ENCODE measurements around the gene RCSD1. TPM values are rescaled to one million over a fixed set of nuclear protein-coding genes. Genes with fewer than 3 reads are reported as not detected.
A peak's percentile ranks its signal among the peaks of the same experiment; 100 is the strongest.

The RCSD1 gene
- total and polyA plus RNA-seq, 2 donors from 2014 or later: 3.9 to 18.3 TPM

DNA sequence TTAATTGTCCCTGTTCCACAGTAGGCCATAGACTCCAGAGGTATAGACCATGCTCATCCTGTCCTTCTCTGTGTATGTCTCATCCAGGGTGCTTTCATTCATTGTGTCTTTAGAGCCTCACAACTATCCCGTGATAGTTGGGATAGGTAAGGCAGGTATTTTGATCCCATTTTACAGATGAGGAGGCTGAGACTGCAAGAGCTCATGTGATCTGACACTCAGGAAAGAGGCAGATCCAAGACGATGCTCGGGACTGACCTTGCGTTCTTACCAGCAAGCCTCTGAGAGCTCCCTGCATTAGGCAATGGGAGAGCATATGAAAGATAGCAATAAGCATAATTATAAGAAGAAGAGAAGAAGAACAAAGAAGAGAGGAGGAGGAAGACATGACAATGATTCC, 42.8 kb downstream of the RCSD1 start:
- Histone ChIP-seq H3K9me3 (ENCODE audit: control insufficient read depth in 2 of 3, insufficient read depth in 1 of 3, low read length in 3 of 3) (no peaks in the 10 kb centered on the region), H3K4me3 (ENCODE audit: low read length in 3 of 3) (no peak overlapping the region), H3K9ac (ENCODE audit: low read length in 3 of 3) (no peak overlapping the region), H3K4me1 (ENCODE audit: control insufficient read depth in 2 of 3, insufficient read depth in 2 of 3, low read depth in 1 of 3, low read length in 3 of 3) (peaks cover 0 to 2% (median 0%) of the 10 kb centered on the region in 3 donors), H3K27ac (ENCODE audit: low read depth in 2 of 2, low read length in 2 of 2) (no peak overlapping the region), H3K27me3 (ENCODE audit: control insufficient read depth, insufficient read depth, low read length) (no peaks in the 10 kb centered on the region), H3K36me3 (ENCODE audit: control insufficient read depth in 2 of 3, insufficient read depth in 3 of 3, low read length in 3 of 3) (no peaks in the 10 kb centered on the region)
- TF ChIP-seq, protein P1, sequence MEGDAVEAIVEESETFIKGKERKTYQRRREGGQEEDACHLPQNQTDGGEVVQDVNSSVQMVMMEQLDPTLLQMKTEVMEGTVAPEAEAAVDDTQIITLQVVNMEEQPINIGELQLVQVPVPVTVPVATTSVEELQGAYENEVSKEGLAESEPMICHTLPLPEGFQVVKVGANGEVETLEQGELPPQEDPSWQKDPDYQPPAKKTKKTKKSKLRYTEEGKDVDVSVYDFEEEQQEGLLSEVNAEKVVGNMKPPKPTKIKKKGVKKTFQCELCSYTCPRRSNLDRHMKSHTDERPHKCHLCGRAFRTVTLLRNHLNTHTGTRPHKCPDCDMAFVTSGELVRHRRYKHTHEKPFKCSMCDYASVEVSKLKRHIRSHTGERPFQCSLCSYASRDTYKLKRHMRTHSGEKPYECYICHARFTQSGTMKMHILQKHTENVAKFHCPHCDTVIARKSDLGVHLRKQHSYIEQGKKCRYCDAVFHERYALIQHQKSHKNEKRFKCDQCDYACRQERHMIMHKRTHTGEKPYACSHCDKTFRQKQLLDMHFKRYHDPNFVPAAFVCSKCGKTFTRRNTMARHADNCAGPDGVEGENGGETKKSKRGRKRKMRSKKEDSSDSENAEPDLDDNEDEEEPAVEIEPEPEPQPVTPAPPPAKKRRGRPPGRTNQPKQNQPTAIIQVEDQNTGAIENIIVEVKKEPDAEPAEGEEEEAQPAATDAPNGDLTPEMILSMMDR (IDR thresholded peaks at IDR 0.05; ENCODE audit: borderline replicate concordance, extremely low read depth, insufficient read depth): no peak
- FAIRE-seq (no peak), DNase-seq (no peak)
- intact Hi-C loops (cut with DNase I): no loop called here

DNA sequence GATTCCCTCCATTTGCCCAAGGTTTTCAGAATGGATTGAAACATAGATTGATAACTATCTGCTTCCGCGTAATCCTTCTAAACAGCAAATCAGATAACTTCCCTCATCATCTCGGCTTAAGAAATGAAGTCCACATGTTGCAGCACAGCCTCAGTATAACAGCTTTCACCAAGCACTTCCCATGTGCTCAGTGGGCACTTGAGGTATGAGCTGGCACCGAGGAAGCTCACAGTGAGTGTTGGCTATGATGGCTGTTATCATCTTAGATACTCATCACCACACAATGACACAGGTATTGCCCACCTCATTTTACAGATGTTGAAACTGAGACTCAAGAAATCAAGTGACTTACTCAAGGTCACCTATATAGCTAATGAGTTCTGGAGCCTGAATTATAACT, 43.2 kb downstream of the RCSD1 start:
- FAIRE-seq: no peak

DNA sequence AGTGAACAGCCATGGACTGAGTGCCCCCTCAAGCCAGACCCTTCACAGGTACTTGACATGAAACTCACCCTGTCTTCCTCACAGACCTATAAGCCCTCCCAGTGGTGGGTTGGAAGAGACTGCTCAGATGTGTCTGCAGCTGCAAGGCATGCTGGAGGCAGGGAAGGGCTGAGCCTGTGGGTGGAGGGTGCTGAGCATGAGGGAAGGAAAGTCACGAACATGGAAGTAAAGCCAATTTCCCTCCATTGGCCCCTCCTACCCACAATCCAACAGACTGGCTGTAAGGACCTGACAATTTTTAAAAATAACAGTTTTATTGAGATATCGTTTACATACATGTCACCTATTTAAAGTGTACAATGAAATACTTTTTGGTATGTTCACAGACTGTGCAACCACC, 44.1 kb downstream of the RCSD1 start:
- no peak overlapping the region for H3K27ac ChIP-seq (ENCODE audit: low read depth in 2 of 2, low read length in 2 of 2)
- no peak for DNase-seq
- intact Hi-C loops (cut with DNase I): no loop called here
- no peak overlapping the region for H3K9ac ChIP-seq (ENCODE audit: low read length in 3 of 3)
- no peaks in the 10 kb centered on the region for H3K36me3 ChIP-seq (ENCODE audit: control insufficient read depth in 2 of 3, insufficient read depth in 3 of 3, low read length in 3 of 3)
- H3K9me3 ChIP-seq (ENCODE audit: control insufficient read depth in 2 of 3, insufficient read depth in 1 of 3, low read length in 3 of 3): no peaks in the 10 kb centered on the region
- TF ChIP-seq, protein P1 (IDR thresholded peaks at IDR 0.05; ENCODE audit: borderline replicate concordance, extremely low read depth, insufficient read depth): no peak
- H3K4me3 ChIP-seq (ENCODE audit: low read length in 3 of 3): no peak overlapping the region
- peaks cover 0 to 2% (median 0%) of the 10 kb centered on the region in 3 donors for H3K4me1 ChIP-seq (ENCODE audit: control insufficient read depth in 2 of 3, insufficient read depth in 2 of 3, low read depth in 1 of 3, low read length in 3 of 3)
- no peak for FAIRE-seq
- no peaks in the 10 kb centered on the region for H3K27me3 ChIP-seq (ENCODE audit: control insufficient read depth, insufficient read depth, low read length)

More for the DNA sequence above, 43.2 kb downstream of the RCSD1 start:
- H3K4me1 ChIP-seq (ENCODE audit: control insufficient read depth in 2 of 3, insufficient read depth in 2 of 3, low read depth in 1 of 3, low read length in 3 of 3): peaks cover 0 to 2% (median 0%) of the 10 kb centered on the region in 3 donors
- H3K9me3 ChIP-seq (ENCODE audit: control insufficient read depth in 2 of 3, insufficient read depth in 1 of 3, low read length in 3 of 3): no peaks in the 10 kb centered on the region
- H3K4me3 ChIP-seq (ENCODE audit: low read length in 3 of 3): no peak overlapping the region
- TF ChIP-seq, protein P1 (IDR thresholded peaks at IDR 0.05; ENCODE audit: borderline replicate concordance, extremely low read depth, insufficient read depth): no peak
- DNase-seq: no peak
- intact Hi-C loops (cut with DNase I): no loop called here
- H3K27me3 ChIP-seq (ENCODE audit: control insufficient read depth, insufficient read depth, low read length): no peaks in the 10 kb centered on the region
- H3K9ac ChIP-seq (ENCODE audit: low read length in 3 of 3): no peak overlapping the region
- no peaks in the 10 kb centered on the region for H3K36me3 ChIP-seq (ENCODE audit: control insufficient read depth in 2 of 3, insufficient read depth in 3 of 3, low read length in 3 of 3)
- H3K27ac ChIP-seq (ENCODE audit: low read depth in 2 of 2, low read length in 2 of 2): no peak overlapping the region

DNA sequence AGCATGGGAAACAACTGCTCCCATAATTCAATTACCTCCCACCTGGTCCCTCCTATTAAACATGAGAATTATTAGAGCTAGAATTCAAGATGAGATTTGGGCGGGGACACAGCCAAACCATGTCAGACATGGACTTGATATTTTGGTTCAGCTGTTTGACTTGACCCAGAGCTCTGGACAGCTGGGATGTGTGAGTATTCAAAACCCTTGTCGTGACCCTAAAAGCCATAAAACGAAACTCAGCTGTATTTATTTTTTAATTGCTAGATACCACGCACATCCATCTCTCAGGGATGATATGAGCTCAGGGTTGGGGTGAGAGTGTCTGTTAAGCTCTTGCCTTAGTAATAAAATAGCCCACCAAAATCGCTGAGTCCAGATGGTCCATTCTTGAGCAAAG, 45.4 kb downstream of the RCSD1 start:
- Histone ChIP-seq H3K4me1 (ENCODE audit: control insufficient read depth in 2 of 3, insufficient read depth in 2 of 3, low read depth in 1 of 3, low read length in 3 of 3) (peaks cover 0 to 2% (median 0%) of the 10 kb centered on the region in 3 donors), H3K4me3 (ENCODE audit: low read length in 3 of 3) (no peak overlapping the region), H3K9me3 (ENCODE audit: control insufficient read depth in 2 of 3, insufficient read depth in 1 of 3, low read length in 3 of 3) (no peaks in the 10 kb centered on the region), H3K27ac (ENCODE audit: low read depth in 2 of 2, low read length in 2 of 2) (no peak overlapping the region), H3K27me3 (ENCODE audit: control insufficient read depth, insufficient read depth, low read length) (no peaks in the 10 kb centered on the region), H3K36me3 (ENCODE audit: control insufficient read depth in 2 of 3, insufficient read depth in 3 of 3, low read length in 3 of 3) (no peaks in the 10 kb centered on the region), H3K9ac (ENCODE audit: low read length in 3 of 3) (no peak overlapping the region)
- DNase-seq: peak in 1 of 5 donors; percentile 65
- TF ChIP-seq, protein P1 (IDR thresholded peaks at IDR 0.05; ENCODE audit: borderline replicate concordance, extremely low read depth, insufficient read depth): no peak
- no peak for FAIRE-seq
- intact Hi-C loops (cut with DNase I): no loop called here

Measured in kidney (tissue), 14 donors.